HEK293 (cell line): Measurements from ENCODE around the gene CHMP5.

ENCODE experiments used
- CTCF ChIA-PET: fragments of 350-600 bp; formaldehyde crosslinking; extraction: SDS; loops from one replicate; lab custom pipeline; 2021; ENCODE audit warnings: antibody characterized with exemption; lab: Yijun Ruan, JAX
- POLR2A ChIA-PET: fragments of 300-600 bp; formaldehyde crosslinking; extraction: SDS; loops from one replicate; lab custom pipeline; 2020; ENCODE audit warnings: antibody characterized with exemption, inconsistent platforms; lab: Yijun Ruan, JAX
- H3K27ac ChIP-seq: fragments of 200-500 bp; sonication (Bioruptor generic); 2 replicates; pipeline ENCODE4 v1.5.1; 2014; ENCODE audit warnings: low read depth, low read length, control low read depth, inconsistent platforms; ENCODE audit errors: extremely low read depth
- H3K36me3 ChIP-seq, 2 experiments: fragments of 200-500 bp in 1 of 2; sonication (Bioruptor generic) in 1 of 2; 1 replicate in 1 of 2; 2 replicates in 1 of 2; pipeline ENCODE4 v1.5.1; 2014 to 2017; ENCODE audit warnings: inconsistent platforms in 2 of 2, low read length in 2 of 2; ENCODE audit not compliant: control insufficient read depth in 2 of 2, insufficient read depth in 1 of 2
- H3K4me1 ChIP-seq: fragments of 200-500 bp; sonication (Bioruptor generic); 2 replicates; pipeline ENCODE4 v1.5.1; 2014; ENCODE audit warnings: mild to moderate bottlenecking, low read length, inconsistent platforms; ENCODE audit not compliant: control insufficient read depth, insufficient read depth
- H3K4me3 ChIP-seq: 2 replicates; pipeline ENCODE4 v1.5.1; 2011; ENCODE audit warnings: low read depth, mild to moderate bottlenecking, control low read depth, low read length, moderate library complexity
- H3K9me3 ChIP-seq: fragments of 200-500 bp; sonication (Bioruptor generic); 2 replicates; pipeline ENCODE4 v1.5.1; 2014; ENCODE audit warnings: low read depth, low read length, inconsistent platforms; ENCODE audit not compliant: control insufficient read depth, insufficient read depth
- KLF9 ChIP-seq: fragments of 450-650 bp; formaldehyde crosslinking; IDR thresholded peaks from 2 replicates; pipeline ENCODE4 v1.5.1; 2016; ENCODE audit warnings: missing biosample characterization, missing genetic modification characterization, low read depth
- SCRT2 ChIP-seq: fragments of 450-650 bp; formaldehyde crosslinking; IDR thresholded peaks from 2 replicates; pipeline ENCODE4 v1.5.1; 2016; ENCODE audit warnings: missing biosample characterization, missing genetic modification characterization
- ZBTB1 ChIP-seq: fragments of 450-650 bp; formaldehyde crosslinking; IDR thresholded peaks from 2 replicates; pipeline ENCODE4 v1.5.1; 2016; ENCODE audit warnings: missing biosample characterization, missing genetic modification characterization
- ZFP37 ChIP-seq: fragments of 450-650 bp; formaldehyde crosslinking; IDR thresholded peaks from 2 replicates; pipeline ENCODE4 v1.5.1; 2016; ENCODE audit warnings: missing biosample characterization, missing genetic modification characterization
- ZIC2 ChIP-seq: fragments of 450-650 bp; formaldehyde crosslinking; IDR thresholded peaks from 2 replicates; pipeline ENCODE4 v1.5.1; 2016; ENCODE audit warnings: missing biosample characterization, missing genetic modification characterization
- ZNF157 ChIP-seq: fragments of 450-650 bp; formaldehyde crosslinking; IDR thresholded peaks from 2 replicates; pipeline ENCODE4 v1.5.1; 2016; ENCODE audit warnings: missing biosample characterization, missing genetic modification characterization
- ZNF16 ChIP-seq: fragments of 450-650 bp; formaldehyde crosslinking; IDR thresholded peaks from 2 replicates; pipeline ENCODE4 v1.5.1; 2016; ENCODE audit warnings: low read depth, missing biosample characterization, missing genetic modification characterization
- ZNF239 ChIP-seq: fragments of 450-650 bp; formaldehyde crosslinking; IDR thresholded peaks from 2 replicates; pipeline ENCODE4 v1.5.1; 2016; ENCODE audit warnings: missing biosample characterization, missing genetic modification characterization
- ZNF248 ChIP-seq: fragments of 450-650 bp; formaldehyde crosslinking; IDR thresholded peaks from 2 replicates; pipeline ENCODE4 v1.5.1; 2017; ENCODE audit warnings: missing biosample characterization, missing genetic modification characterization
- ZNF350 ChIP-seq: fragments of 450-650 bp; formaldehyde crosslinking; IDR thresholded peaks from 2 replicates; pipeline ENCODE4 v1.5.0; 2017; ENCODE audit warnings: missing biosample characterization, mild to moderate bottlenecking, missing genetic modification characterization
- ZNF514 ChIP-seq: fragments of 450-650 bp; formaldehyde crosslinking; IDR thresholded peaks from 2 replicates; pipeline ENCODE4 v1.5.1; 2016; ENCODE audit warnings: missing biosample characterization, missing genetic modification characterization
- ZNF629 ChIP-seq: fragments of 450-650 bp; formaldehyde crosslinking; IDR thresholded peaks from 2 replicates; pipeline ENCODE4 v1.5.1; 2017; ENCODE audit warnings: missing biosample characterization, missing genetic modification characterization
- ZNF776 ChIP-seq: fragments of 450-650 bp; formaldehyde crosslinking; IDR thresholded peaks from 2 replicates; pipeline ENCODE4 v1.5.0; 2017; ENCODE audit warnings: missing biosample characterization, missing genetic modification characterization, borderline replicate concordance
- TF ChIP-seq, protein P1 (sequence below): IDR thresholded peaks from 2 replicates; pipeline ENCODE4 v1.6.1; 2011; ENCODE audit warnings: mild to moderate bottlenecking, low read depth, low read length, borderline replicate concordance
- TF ChIP-seq, protein P2 (sequence below): fragments of 450-650 bp; formaldehyde crosslinking; IDR thresholded peaks from 2 replicates; pipeline ENCODE4 v1.5.1; 2016; ENCODE audit warnings: missing biosample characterization, missing genetic modification characterization
- TF ChIP-seq, protein P3 (sequence below): fragments of 450-650 bp; formaldehyde crosslinking; IDR thresholded peaks from 2 replicates; pipeline ENCODE4 v1.5.1; 2016; ENCODE audit warnings: missing biosample characterization, missing genetic modification characterization
- TF ChIP-seq, protein P4 (sequence below): fragments of 450-650 bp; formaldehyde crosslinking; IDR thresholded peaks from 2 replicates; pipeline ENCODE4 v1.5.1; 2016; ENCODE audit warnings: missing biosample characterization, missing genetic modification characterization
- TF ChIP-seq, protein P5 (sequence below): fragments of 450-650 bp; formaldehyde crosslinking; IDR thresholded peaks from 2 replicates; pipeline ENCODE4 v1.5.1; 2016; ENCODE audit warnings: missing biosample characterization, missing genetic modification characterization
- TF ChIP-seq, protein P6 (sequence below): fragments of 450-650 bp; formaldehyde crosslinking; IDR thresholded peaks from 2 replicates; pipeline ENCODE4 v1.5.1; 2017; ENCODE audit warnings: missing biosample characterization, missing genetic modification characterization
- TF ChIP-seq, protein P7 (sequence below): fragments of 450-650 bp; formaldehyde crosslinking; IDR thresholded peaks from 2 replicates; pipeline ENCODE4 v1.5.1; 2016; ENCODE audit warnings: missing biosample characterization, missing genetic modification characterization

CHMP5 gene

DNA sequence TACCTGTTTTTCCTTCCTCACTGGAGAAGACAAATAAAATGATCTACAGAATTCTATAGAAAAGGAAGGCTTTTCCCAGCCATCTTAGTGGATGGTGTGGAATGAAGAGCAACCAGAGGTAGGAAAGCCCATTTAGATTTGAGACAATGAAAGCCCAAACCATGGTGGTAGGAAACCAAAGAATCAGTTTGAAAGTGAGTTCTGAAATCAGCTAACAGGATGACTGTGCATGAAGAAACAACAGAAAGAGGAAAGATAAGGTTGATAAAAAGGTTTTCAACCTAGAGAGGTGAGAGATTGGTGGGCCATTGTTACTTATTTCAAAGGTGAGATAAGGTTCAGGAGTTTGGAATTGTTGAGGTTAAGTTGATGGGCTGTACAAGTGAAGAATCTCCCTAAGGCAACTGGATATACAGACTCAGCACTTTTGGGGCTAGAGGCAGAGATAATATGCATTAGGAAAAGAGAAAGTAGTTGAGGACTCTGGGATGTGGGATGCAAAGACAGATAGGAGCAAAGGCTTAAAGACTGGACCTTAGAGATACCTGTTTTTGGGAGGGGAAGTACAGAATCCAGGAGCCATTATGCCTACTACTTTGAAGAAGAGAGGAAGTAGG is 2.4 kb downstream of the CHMP5 start (continued):
- TF ChIP-seq KLF9 (tag by site-specific recombination), result no peak
- no peak for TF ChIP-seq ZNF350
- TF ChIP-seq ZNF514 (tag by site-specific recombination), result no peak
- TF ChIP-seq ZFP37 (tag by site-specific recombination), result no peak
- no peak for TF ChIP-seq ZNF16 (tag by site-specific recombination)
- TF ChIP-seq ZNF629 (tag by site-specific recombination), result no peak
- no peak for TF ChIP-seq ZNF776 (tag by site-specific recombination)
- no peak for TF ChIP-seq ZNF239 (tag by site-specific recombination)

DNA sequence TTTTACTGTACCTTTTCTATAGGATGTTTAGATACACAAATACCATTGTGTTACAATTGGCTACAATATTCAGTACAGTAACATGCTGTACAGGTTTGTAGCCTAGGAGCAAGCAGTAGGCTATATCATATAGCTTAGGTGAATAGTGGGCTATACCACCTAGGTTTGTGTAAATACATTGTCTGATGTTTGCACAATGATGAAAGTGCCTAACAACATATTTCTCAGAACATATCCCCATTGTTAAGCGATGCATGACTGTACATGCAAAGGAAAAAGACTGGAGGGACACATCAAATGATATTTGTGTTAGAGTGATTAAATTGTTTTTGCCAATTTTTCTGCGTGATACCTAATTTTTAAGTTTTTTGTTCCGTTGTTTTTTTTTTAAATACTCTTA is 5.3 kb downstream of the CHMP5 start:
- CTCF ChIA-PET, result no interaction called here
- Histone ChIP-seq H3K4me1 (peaks cover 3% of the 10 kb centered on the region; the same call in 1 of the 2 replicates), H3K27ac (no peak overlapping the region), H3K4me3 (no peak overlapping the region), H3K36me3 (peaks cover 41 to 86% of the 10 kb centered on the region in 2 experiments), H3K9me3 (no peaks in the 10 kb centered on the region)
- TF ChIP-seq, protein P1, sequence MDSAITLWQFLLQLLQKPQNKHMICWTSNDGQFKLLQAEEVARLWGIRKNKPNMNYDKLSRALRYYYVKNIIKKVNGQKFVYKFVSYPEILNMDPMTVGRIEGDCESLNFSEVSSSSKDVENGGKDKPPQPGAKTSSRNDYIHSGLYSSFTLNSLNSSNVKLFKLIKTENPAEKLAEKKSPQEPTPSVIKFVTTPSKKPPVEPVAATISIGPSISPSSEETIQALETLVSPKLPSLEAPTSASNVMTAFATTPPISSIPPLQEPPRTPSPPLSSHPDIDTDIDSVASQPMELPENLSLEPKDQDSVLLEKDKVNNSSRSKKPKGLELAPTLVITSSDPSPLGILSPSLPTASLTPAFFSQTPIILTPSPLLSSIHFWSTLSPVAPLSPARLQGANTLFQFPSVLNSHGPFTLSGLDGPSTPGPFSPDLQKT, result no peak
- TF ChIP-seq ZBTB1 (tag by site-specific recombination), result no peak
- TF ChIP-seq, protein P2, sequence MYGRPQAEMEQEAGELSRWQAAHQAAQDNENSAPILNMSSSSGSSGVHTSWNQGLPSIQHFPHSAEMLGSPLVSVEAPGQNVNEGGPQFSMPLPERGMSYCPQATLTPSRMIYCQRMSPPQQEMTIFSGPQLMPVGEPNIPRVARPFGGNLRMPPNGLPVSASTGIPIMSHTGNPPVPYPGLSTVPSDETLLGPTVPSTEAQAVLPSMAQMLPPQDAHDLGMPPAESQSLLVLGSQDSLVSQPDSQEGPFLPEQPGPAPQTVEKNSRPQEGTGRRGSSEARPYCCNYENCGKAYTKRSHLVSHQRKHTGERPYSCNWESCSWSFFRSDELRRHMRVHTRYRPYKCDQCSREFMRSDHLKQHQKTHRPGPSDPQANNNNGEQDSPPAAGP (tag by site-specific recombination), result no peak
- TF ChIP-seq, protein P3, sequence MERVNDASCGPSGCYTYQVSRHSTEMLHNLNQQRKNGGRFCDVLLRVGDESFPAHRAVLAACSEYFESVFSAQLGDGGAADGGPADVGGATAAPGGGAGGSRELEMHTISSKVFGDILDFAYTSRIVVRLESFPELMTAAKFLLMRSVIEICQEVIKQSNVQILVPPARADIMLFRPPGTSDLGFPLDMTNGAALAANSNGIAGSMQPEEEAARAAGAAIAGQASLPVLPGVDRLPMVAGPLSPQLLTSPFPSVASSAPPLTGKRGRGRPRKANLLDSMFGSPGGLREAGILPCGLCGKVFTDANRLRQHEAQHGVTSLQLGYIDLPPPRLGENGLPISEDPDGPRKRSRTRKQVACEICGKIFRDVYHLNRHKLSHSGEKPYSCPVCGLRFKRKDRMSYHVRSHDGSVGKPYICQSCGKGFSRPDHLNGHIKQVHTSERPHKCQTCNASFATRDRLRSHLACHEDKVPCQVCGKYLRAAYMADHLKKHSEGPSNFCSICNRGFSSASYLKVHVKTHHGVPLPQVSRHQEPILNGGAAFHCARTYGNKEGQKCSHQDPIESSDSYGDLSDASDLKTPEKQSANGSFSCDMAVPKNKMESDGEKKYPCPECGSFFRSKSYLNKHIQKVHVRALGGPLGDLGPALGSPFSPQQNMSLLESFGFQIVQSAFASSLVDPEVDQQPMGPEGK (tag by site-specific recombination), result no peak
- POLR2A ChIA-PET, result no interaction called here

DNA sequence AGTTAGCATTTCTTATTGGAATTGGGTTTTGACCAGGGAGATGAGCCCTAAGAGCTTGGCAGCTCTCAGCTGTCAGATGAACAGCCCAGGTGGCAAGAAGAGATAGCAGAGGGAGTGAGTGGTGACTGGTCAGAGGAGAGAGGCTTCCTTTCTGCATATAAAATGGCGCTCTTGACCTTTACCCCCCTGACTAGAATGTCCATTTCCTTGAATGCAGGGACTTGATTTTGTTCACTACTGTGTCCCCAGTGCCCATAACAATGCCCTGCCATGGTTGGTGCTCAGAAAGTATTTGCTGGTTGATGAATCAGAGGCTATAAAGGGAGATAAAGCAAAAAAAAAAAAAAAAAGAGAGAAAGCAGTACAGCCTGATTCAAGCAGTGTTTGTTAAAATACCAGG is 7.2 kb downstream of the CHMP5 start:
- no peak overlapping the region for H3K4me3 ChIP-seq
- no peaks in the 10 kb centered on the region for H3K4me1 ChIP-seq
- peaks cover 57 to 92% of the 10 kb centered on the region in 2 experiments for H3K36me3 ChIP-seq
- no peaks in the 10 kb centered on the region for H3K9me3 ChIP-seq
- CTCF ChIA-PET, result interaction anchor here (2.2 kb wide), 1 partner anchor 15 kb away, joined by 9 read pairs; no protein-coding TSS in a partner anchor
- no peak overlapping the region for H3K27ac ChIP-seq
- TF ChIP-seq ZNF157, result no peak
- TF ChIP-seq SCRT2 (tag by site-specific recombination), result no peak
- TF ChIP-seq ZIC2, result no peak
- TF ChIP-seq, protein P4, sequence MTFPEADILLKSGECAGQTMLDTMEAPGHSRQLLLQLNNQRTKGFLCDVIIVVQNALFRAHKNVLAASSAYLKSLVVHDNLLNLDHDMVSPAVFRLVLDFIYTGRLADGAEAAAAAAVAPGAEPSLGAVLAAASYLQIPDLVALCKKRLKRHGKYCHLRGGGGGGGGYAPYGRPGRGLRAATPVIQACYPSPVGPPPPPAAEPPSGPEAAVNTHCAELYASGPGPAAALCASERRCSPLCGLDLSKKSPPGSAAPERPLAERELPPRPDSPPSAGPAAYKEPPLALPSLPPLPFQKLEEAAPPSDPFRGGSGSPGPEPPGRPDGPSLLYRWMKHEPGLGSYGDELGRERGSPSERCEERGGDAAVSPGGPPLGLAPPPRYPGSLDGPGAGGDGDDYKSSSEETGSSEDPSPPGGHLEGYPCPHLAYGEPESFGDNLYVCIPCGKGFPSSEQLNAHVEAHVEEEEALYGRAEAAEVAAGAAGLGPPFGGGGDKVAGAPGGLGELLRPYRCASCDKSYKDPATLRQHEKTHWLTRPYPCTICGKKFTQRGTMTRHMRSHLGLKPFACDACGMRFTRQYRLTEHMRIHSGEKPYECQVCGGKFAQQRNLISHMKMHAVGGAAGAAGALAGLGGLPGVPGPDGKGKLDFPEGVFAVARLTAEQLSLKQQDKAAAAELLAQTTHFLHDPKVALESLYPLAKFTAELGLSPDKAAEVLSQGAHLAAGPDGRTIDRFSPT, result no peak
- no peak for TF ChIP-seq ZNF248 (tag by site-specific recombination)
- TF ChIP-seq, protein P5, sequence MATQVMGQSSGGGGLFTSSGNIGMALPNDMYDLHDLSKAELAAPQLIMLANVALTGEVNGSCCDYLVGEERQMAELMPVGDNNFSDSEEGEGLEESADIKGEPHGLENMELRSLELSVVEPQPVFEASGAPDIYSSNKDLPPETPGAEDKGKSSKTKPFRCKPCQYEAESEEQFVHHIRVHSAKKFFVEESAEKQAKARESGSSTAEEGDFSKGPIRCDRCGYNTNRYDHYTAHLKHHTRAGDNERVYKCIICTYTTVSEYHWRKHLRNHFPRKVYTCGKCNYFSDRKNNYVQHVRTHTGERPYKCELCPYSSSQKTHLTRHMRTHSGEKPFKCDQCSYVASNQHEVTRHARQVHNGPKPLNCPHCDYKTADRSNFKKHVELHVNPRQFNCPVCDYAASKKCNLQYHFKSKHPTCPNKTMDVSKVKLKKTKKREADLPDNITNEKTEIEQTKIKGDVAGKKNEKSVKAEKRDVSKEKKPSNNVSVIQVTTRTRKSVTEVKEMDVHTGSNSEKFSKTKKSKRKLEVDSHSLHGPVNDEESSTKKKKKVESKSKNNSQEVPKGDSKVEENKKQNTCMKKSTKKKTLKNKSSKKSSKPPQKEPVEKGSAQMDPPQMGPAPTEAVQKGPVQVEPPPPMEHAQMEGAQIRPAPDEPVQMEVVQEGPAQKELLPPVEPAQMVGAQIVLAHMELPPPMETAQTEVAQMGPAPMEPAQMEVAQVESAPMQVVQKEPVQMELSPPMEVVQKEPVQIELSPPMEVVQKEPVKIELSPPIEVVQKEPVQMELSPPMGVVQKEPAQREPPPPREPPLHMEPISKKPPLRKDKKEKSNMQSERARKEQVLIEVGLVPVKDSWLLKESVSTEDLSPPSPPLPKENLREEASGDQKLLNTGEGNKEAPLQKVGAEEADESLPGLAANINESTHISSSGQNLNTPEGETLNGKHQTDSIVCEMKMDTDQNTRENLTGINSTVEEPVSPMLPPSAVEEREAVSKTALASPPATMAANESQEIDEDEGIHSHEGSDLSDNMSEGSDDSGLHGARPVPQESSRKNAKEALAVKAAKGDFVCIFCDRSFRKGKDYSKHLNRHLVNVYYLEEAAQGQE (tag by site-specific recombination), result no peak
- TF ChIP-seq, protein P6, sequence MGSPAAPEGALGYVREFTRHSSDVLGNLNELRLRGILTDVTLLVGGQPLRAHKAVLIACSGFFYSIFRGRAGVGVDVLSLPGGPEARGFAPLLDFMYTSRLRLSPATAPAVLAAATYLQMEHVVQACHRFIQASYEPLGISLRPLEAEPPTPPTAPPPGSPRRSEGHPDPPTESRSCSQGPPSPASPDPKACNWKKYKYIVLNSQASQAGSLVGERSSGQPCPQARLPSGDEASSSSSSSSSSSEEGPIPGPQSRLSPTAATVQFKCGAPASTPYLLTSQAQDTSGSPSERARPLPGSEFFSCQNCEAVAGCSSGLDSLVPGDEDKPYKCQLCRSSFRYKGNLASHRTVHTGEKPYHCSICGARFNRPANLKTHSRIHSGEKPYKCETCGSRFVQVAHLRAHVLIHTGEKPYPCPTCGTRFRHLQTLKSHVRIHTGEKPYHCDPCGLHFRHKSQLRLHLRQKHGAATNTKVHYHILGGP (tag by site-specific recombination), result no peak
- TF ChIP-seq, protein P7, sequence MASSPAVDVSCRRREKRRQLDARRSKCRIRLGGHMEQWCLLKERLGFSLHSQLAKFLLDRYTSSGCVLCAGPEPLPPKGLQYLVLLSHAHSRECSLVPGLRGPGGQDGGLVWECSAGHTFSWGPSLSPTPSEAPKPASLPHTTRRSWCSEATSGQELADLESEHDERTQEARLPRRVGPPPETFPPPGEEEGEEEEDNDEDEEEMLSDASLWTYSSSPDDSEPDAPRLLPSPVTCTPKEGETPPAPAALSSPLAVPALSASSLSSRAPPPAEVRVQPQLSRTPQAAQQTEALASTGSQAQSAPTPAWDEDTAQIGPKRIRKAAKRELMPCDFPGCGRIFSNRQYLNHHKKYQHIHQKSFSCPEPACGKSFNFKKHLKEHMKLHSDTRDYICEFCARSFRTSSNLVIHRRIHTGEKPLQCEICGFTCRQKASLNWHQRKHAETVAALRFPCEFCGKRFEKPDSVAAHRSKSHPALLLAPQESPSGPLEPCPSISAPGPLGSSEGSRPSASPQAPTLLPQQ (tag by site-specific recombination), result no peak
- TF ChIP-seq, all 188 proteins: peak for 0
- POLR2A ChIA-PET, result interaction anchor here (0.7 kb wide), 1 partner anchor 194 kb away, joined by 4 read pairs; no protein-coding TSS in a partner anchor
